ENCODE results near the gene HDDC2.

HDDC2 gene

GRCh38 chr6:125250511-125250910 is 51.3 kb downstream of the HDDC2 start:
- no peak overlapping the region for H3K9ac ChIP-seq (ENCODE audit: low read length)
- no peaks in the 10 kb centered on the region for H3K27me3 ChIP-seq (ENCODE audit: low read length)
- no peaks in the 10 kb centered on the region for H3K9me3 ChIP-seq (ENCODE audit: insufficient read depth, low read length)
- H3F3A ChIP-seq (ENCODE audit: insufficient read depth) = no peaks in the 10 kb centered on the region
- H4K20me1 ChIP-seq (ENCODE audit: low read depth, low read length) = no peaks in the 10 kb centered on the region
- no peak overlapping the region for H3K27ac ChIP-seq (ENCODE audit: low read depth, low read length)
- TF ChIP-seq CTCF (IDR thresholded peaks at IDR 0.05; ENCODE audit: insufficient read depth, low read length, poor library complexity, severe bottlenecking) = no peak
- TF ChIP-seq EZH2phosphoT487 (conservative IDR thresholded peaks at IDR 0.05; ENCODE audit: low read length) = no peak
- no peak overlapping the region for H3K4me2 ChIP-seq (ENCODE audit: low read depth, low read length, poor library complexity, severe bottlenecking)
- no peak overlapping the region for H2AFZ ChIP-seq (ENCODE audit: low read depth, low read length, severe bottlenecking)
- no peaks in the 10 kb centered on the region for H3K79me2 ChIP-seq (ENCODE audit: insufficient read depth, low read length)
- no peak overlapping the region for H3K4me3 ChIP-seq (ENCODE audit: insufficient read depth, low read length, poor library complexity, severe bottlenecking)
- no peaks in the 10 kb centered on the region for H3K36me3 ChIP-seq (ENCODE audit: low read length)
- no peaks in the 10 kb centered on the region for H3K9me2 ChIP-seq (replicated peaks; ENCODE audit: insufficient read depth, low read length)

GRCh38 chr6:125248136-125248535 is 53.6 kb downstream of the HDDC2 start:
- no peaks in the 10 kb centered on the region for H3F3A ChIP-seq (ENCODE audit: insufficient read depth)
- H3K36me3 ChIP-seq (ENCODE audit: low read length) = no peaks in the 10 kb centered on the region
- no peaks in the 10 kb centered on the region for H3K79me2 ChIP-seq (ENCODE audit: insufficient read depth, low read length)
- no peak overlapping the region for H3K9ac ChIP-seq (ENCODE audit: low read length)
- no peaks in the 10 kb centered on the region for H4K20me1 ChIP-seq (ENCODE audit: low read depth, low read length)
- no peaks in the 10 kb centered on the region for H3K9me2 ChIP-seq (replicated peaks; ENCODE audit: insufficient read depth, low read length)
- H3K27me3 ChIP-seq (ENCODE audit: low read length) = no peaks in the 10 kb centered on the region
- no peak overlapping the region for H3K4me2 ChIP-seq (ENCODE audit: low read depth, low read length, poor library complexity, severe bottlenecking)
- no peak overlapping the region for H3K27ac ChIP-seq (ENCODE audit: low read depth, low read length)
- no peak for TF ChIP-seq CTCF (IDR thresholded peaks at IDR 0.05; ENCODE audit: insufficient read depth, low read length, poor library complexity, severe bottlenecking)
- TF ChIP-seq EZH2phosphoT487 (conservative IDR thresholded peaks at IDR 0.05; ENCODE audit: low read length) = no peak
- H2AFZ ChIP-seq (ENCODE audit: low read depth, low read length, severe bottlenecking) = no peak overlapping the region
- H3K9me3 ChIP-seq (ENCODE audit: insufficient read depth, low read length) = no peaks in the 10 kb centered on the region
- no peak overlapping the region for H3K4me3 ChIP-seq (ENCODE audit: insufficient read depth, low read length, poor library complexity, severe bottlenecking)

GRCh38 chr6:125246566-125246965 is 55.2 kb downstream of the HDDC2 start:
- Histone ChIP-seq H3K9me3 (ENCODE audit: insufficient read depth, low read length) (no peaks in the 10 kb centered on the region), H3K4me2 (ENCODE audit: low read depth, low read length, poor library complexity, severe bottlenecking) (no peak overlapping the region), H3K36me3 (ENCODE audit: low read length) (no peaks in the 10 kb centered on the region), H2AFZ (ENCODE audit: low read depth, low read length, severe bottlenecking) (no peak overlapping the region), H3F3A (ENCODE audit: insufficient read depth) (no peaks in the 10 kb centered on the region), H3K27me3 (ENCODE audit: low read length) (no peaks in the 10 kb centered on the region), H3K9me2 (replicated peaks; ENCODE audit: insufficient read depth, low read length) (no peaks in the 10 kb centered on the region), H4K20me1 (ENCODE audit: low read depth, low read length) (no peaks in the 10 kb centered on the region), H3K79me2 (ENCODE audit: insufficient read depth, low read length) (no peaks in the 10 kb centered on the region), H3K9ac (ENCODE audit: low read length) (no peak overlapping the region), H3K4me3 (ENCODE audit: insufficient read depth, low read length, poor library complexity, severe bottlenecking) (no peak overlapping the region), H3K27ac (ENCODE audit: low read depth, low read length) (no peak overlapping the region)
- no peak for TF ChIP-seq CTCF (IDR thresholded peaks at IDR 0.05; ENCODE audit: insufficient read depth, low read length, poor library complexity, severe bottlenecking)
- no peak for TF ChIP-seq EZH2phosphoT487 (conservative IDR thresholded peaks at IDR 0.05; ENCODE audit: low read length)

Data from SU-DHL-6 (cell line).